Suppressor macrophage (primary cell): ENCODE results near the gene HECW1.
A peak's percentile ranks its signal among the peaks of the same experiment; 100 is the strongest.

ENCODE experiments used
- DNase-seq, 4 experiments: peaks; one replicate each; pipeline ENCODE4 v3.0.0-alpha.2; 2020 to 2022

The HECW1 gene

DNA sequence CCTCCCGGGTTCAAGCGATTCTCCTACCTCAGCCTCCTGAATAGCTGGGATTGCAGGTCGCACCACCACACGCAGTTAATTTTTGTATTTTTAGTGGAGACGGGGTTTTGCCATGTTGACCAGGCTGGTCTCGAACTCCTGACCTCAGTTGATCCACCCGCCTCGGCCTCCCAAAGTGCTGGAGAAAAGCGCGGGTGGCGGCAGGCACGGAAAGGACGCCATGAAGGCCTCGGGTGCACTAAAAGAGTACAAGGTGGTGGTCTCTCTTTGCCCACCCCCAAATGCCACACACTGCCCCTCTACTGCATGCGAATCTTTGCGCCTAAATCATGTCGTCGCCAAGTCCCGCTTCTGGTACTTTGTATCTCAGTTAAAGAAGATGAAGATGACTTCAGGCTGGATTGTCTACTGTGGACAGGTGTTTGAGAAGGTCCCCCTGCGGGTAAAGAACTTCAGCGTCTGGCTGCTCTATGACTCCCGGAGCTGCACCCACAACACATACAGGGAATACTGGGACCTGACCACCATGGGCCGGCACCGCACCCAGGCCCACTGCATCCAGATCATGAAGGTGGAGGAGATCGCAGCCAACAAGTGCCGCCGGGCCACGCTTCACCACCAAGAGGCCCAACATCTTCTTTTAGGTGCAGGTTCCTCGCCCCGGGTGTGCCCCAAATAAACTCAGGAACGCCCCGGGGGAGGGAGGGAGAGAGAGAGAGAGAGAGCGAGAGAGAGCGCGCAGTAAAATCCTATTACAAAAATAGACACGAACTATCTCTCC is 161.7 kb downstream of the HECW1 start:
- DNase-seq: no peak

GRCh38 chr7:43274752-43275151 is 162.3 kb downstream of the HECW1 start:
- no peak for DNase-seq

- no peak for DNase-seq
These were observed 164.1 kb downstream of the HECW1 start for GRCh38 chr7:43276547-43276946.

GRCh38 chr7:43278088-43278644 is 165.7 kb downstream of the HECW1 start:
- no peak for DNase-seq

- no peak for DNase-seq
These were observed 168.8 kb downstream of the HECW1 start for GRCh38 chr7:43281268-43281667.

DNA sequence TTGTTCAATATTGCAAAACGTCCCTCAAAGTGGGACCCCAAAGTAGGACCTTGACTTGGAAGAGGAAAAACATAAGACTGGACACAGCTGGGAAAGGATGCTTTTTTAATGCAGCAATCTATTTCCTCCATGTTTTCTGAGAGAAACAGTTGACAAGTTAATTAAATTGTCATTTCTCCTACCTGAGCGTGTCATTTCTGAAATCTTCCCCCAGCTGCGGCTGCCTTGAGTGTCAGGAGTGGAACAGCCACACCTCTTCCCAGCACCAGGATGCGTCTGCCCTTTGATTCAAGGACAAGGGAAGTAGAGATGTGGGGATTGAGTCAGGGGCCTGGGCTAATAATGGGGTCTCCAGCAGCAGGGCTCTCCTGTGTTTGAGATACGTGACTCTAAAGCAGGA is 171.3 kb downstream of the HECW1 start:
- DNase-seq: no peak

DNA sequence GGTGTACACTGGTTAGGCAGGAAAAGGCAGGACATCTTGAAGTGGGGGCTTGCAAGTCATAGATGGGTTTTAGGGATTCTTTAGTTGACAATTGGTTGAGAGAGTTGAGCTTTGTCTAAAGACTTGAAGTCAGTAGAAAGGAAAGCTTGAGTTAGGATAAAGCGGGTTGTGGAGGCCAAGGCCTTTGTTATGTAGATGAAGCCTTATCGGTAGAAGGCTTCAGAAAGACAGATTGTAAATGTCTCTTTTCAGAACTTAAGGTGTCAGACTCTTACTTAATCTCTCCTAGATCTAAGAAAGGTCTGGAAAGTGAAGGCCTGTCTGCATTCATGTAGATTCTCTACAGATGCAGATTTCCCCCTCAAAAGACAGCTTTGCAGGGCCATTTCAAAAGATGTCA is 177.4 kb downstream of the HECW1 start:
- DNase-seq: no peak

- DNase-seq: no peak
These were observed 178.5 kb downstream of the HECW1 start for GRCh38 chr7:43290978-43291377.

- DNase-seq: no peak
These were observed 179.3 kb downstream of the HECW1 start for GRCh38 chr7:43291789-43292188.

DNA sequence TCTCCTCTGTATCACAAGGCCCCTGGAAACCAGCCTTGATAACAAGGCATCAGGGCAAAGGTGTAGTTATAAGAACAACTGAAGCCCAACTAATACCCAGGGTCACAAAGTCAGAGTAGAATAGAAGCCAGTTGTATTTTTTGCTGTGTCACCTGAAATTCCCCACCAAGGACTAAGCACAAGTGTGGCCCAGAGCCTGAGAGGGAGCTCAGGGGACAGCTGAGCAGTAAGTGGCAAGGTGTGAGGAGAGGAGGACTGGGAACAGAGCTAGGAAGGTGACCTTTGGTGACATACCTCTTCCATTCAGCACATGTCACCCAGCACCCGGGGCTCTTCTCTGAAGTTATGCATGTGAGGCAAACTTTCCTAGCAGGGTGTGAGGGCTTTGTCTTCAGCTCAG is 179.9 kb downstream of the HECW1 start:
- no peak for DNase-seq

DNA sequence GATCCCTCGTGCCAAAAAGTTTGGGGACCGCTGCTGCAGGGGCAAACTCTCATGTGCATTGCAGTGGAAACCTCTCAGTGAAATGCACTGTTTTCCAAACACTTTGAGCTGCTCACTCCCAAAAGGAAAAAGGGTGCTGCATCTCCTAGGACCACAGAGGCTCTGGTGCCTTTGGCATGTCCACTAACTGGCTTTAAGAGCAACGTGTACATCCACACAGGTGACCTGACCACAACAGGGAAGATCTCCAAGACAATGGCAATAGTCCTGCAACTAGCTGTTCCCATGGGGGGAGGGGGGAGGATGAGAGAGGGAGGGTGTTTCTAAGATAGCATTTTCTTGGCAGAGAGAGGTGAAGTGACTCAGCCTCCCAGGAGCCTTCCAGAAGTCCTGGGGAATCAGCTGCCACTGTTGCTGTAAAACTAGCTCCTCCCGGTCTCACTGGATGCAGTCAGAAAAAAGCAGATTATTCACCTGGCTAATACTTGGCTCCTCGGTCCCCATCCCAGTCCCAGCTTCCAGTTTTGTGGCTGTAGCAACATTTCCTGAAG is 181.7 kb downstream of the HECW1 start:
- DNase-seq: no peak

GRCh38 chr7:43295429-43295828 is 183.0 kb downstream of the HECW1 start:
- DNase-seq: no peak

GRCh38 chr7:43296306-43296705 is 183.9 kb downstream of the HECW1 start:
- no peak for DNase-seq

DNA sequence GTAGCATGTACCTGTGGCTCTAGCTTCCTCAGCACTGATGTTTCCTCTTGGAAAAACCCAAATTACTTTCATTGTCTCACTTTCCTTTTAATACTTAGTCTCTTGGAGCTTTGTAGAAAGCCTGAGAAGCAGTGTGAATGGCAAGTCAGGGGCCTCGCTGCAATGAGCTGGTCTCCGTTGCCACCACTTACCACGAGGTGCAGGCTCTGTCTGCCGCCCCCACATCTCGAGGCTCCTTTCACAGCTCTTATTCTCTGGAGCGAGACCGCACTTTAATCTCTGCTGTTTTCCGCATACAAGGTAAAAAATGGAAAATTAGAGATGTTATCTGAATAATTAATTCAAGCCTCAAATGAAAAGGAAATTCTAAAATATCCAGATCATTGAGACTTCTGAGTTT is 186.2 kb downstream of the HECW1 start:
- DNase-seq: no peak

GRCh38 chr7:43300121-43300520 is 187.7 kb downstream of the HECW1 start:
- no peak for DNase-seq

DNA sequence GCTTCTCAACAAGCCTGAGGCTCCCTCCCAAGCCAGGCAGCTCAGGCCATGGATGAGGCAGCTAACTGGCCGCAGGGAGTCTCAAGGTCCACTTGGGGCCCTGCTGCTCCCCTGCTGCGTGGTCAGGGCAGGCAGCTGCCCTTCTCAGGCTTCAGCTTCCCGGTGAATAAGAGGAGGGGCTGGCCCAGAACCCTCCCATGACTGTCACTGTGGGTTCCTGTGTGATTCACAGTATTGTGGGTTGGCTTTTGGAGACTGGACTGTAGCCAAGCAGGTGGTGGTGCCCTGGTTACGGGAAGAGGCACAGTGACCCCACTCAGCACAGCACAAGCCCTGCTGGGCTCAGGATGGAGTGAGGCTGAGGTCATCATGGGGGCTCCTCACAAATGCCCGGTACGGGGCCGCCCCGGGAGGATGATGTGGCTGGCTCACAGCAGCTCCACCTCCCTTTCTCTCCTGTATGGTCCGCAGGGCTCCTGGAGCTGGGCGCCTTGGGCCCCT is 189.8 kb downstream of the HECW1 start:
- DNase-seq: peak in 3 of 4 experiments; percentile 3 to 24 (median 23)

DNA sequence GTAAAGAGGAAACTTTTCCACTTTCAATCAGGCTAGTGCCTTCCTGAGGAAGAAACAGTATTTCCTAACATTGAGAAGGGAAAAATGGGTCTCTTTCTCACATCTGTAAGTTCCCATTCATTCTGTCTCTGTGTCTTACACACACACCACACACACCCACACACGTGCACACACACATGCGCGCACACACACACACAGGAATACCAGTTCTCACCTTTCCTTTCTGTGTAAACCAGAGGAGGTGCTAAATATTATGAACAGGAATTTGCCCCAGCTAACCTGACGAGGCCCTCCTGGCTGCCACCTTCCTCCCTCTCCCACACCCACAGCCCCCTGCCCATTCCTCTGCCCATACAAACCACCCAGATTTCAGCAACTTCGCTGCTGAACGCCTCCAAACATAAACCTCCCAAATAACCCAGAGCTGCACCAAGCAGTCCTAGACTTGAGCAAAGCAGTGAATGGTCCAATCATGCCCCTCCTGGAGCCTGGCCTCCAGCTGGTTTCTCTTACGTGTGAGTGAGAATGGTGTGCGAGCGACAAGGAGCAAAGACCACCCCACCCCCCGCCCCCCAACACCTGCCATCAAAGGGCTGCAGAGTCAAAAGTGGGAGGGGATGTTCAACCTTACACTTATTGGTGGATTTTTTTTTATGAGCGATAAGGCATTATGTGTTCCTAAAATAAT is 190.5 kb downstream of the HECW1 start:
- DNase-seq: no peak

DNA sequence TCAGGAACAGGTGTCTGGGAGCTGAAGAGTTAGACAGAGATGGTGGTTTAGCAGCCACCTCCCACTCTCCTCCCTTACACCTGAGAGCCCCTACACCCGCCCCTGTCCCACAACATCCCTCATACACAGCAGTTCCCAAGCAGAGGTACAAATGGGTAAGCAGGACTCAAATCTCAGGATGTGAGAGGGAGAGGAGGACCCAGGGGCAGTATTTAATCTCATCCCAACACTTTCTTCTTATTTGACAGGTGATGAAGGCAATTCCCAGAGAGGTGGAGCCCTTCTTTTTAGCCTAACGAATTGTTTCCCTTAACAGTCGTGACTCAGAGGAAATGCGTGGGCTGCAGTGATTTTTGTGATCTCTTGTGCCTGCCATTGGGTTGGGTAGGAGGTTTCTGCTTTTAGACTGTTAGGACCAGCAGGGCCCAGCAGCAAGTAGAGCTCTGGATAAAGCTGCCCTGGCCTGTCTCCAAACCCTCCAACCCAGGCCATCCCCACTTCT is 191.3 kb downstream of the HECW1 start:
- DNase-seq: peak; percentile 48 to 68 (median 62)

DNA sequence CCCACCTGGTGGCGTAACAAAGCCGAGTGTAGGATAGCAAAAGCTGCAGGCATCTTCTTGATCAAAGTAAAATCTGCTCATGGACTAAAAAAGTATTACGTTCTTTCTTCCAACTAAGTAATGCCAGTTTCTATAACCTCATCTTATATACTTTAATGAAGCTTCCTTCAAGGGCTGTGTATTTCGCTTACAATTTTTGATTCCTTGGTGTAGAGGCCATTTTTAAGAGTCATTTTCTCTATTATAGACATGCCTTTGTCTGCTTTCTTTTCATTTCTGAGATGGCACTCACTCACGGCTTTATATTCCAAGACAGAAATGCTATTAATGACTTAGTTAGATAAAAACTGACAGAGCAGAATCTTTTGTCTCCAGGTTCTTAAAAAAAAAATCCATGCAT is 194.0 kb downstream of the HECW1 start:
- DNase-seq: no peak

DNA sequence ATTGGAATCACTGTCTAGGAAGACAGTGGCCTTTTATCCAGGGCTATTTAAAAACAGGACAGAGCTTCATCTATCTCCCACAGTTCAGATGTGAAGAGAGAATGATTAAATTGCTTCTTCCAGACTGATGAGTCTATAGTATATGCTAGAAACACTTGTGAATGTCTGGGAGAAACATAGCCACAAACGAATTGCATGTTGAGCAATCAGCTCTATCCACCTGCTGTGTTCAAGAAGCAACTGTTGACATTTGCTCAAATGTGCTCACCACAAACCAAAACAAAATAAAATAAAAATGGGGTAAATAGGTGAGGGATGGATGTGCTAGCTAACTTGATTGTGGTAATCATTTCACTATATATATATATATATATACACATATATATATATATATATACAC is 195.1 kb downstream of the HECW1 start:
- no peak for DNase-seq

DNA sequence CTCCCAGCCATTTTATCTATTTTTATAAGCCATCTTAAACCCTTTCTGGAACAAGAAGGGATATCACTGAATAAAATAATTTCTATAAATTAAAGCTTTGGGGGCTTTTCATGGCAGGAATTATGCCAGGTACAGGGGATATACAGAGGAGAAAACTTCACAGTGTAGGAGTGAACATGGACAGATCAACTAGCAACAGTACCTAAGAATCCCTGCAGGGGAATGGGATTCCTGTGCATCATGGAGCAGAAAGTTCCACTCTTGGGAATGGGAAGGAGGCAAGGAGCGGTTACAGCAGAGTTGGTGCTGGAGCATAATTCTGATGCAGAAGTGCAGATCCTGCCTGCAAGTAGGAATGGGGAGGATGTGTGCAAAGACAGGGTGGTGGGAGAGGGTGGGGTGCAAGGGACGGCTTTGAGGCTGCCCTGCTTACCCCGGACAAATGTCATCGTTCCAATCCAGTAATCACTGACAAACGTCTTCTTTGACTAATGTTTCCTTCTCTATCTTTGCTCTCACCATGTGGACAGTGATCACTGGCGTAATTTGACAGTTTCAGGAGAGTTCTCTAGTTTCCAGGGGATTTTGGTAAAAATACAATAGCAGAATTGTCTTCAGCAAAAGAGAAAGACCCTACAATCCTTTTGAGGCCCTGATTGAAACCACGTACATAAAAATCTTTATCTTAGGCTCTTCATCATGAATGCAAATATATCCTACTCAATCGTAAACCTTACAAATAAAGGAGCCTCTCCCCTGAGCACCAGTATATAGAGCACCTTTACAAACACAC is 196.7 kb downstream of the HECW1 start:
- DNase-seq: no peak

DNA sequence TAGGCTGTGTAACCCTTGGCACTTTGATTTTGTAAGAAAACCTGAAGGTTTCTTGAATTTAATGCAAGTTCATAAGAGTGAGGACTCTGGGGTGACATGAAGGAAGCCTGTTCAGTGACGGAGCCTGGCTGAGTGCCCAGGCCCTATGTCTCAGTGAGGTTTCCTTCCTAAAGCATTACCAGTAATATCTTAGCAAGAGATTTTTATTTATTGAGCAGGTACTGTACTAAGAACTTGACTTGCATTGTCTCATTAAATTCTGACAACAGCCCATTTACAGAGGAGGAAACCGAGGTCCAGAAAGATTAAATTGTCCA is 197.2 kb downstream of the HECW1 start:
- DNase-seq: no peak

DNA sequence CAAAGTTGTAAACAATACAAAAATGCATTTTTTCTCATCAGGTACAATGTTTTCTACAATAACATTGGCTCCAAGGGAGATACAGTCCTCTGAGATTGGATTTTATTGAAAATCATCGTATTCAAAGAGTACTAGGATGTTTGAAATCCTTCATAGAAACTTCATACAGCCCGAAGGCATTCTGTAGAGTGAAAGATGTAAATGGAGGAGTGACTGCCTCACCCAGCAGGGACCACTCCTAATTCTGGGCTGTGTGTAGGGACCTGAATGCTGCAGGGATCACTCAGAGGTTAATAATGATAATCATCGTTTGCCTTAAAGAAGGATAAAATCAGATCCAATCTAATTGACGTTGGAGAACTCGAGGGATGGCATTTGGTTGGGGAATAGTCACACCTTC is 198.6 kb downstream of the HECW1 start:
- no peak for DNase-seq
